ENCODE measurements around the gene HPGD. TPM values are rescaled to one million over a fixed set of nuclear protein-coding genes. Genes with fewer than 3 reads are reported as not detected.

The HPGD gene
- total RNA-seq, 1 experiment from 2014 or later = 0.66 TPM

GRCh38 chr4:174505007-174505406, 17.3 kb downstream of the HPGD start:
- TF ChIP-seq SP1 (IDR thresholded peaks at IDR 0.05; ENCODE audit: low read depth) (no peak), CTCF (IDR thresholded peaks at IDR 0.05 in 2 of 3, conservative IDR thresholded peaks at IDR 0.05 in 1 of 3; ENCODE audit: borderline replicate concordance in 1 of 3, insufficient read depth in 1 of 3, low read depth in 2 of 3, low read length in 2 of 3) (no peak), ATF3 (IDR thresholded peaks at IDR 0.05) (no peak), POLR2A (IDR thresholded peaks at IDR 0.05; ENCODE audit: borderline replicate concordance, extremely low read depth, insufficient read depth, insufficient read length) (no peak), EGR1 (IDR thresholded peaks at IDR 0.05; ENCODE audit: low read depth) (no peak), TCF7L2 (IDR thresholded peaks at IDR 0.05; ENCODE audit: borderline replicate concordance, extremely low read depth, insufficient read depth, insufficient read length) (no peak), JUND (IDR thresholded peaks at IDR 0.05) (no peak), EZH2phosphoT487 (IDR thresholded peaks at IDR 0.05; ENCODE audit: borderline replicate concordance) (no peak), ELF1 (IDR thresholded peaks at IDR 0.05; ENCODE audit: borderline replicate concordance, low read depth) (no peak), SRF (IDR thresholded peaks at IDR 0.05; ENCODE audit: low read depth) (no peak), EZH2 (IDR thresholded peaks at IDR 0.05) (no peak), REST (IDR thresholded peaks at IDR 0.05; ENCODE audit: low read depth) (no peak), FOSL1 (IDR thresholded peaks at IDR 0.05; ENCODE audit: low read depth) (no peak), POLR2AphosphoS5 (IDR thresholded peaks at IDR 0.05; ENCODE audit: low read depth, low read length) (no peak), CEBPB (IDR thresholded peaks at IDR 0.05; ENCODE audit: low read depth) (no peak), YY1 (IDR thresholded peaks at IDR 0.05; ENCODE audit: extremely low read depth, insufficient replicate concordance, low read depth, low read length) (no peak), SIN3A (IDR thresholded peaks at IDR 0.05; ENCODE audit: low read depth) (no peak), CBX3 (IDR thresholded peaks at IDR 0.05; ENCODE audit: low read depth) (no peak), RAD21 (IDR thresholded peaks at IDR 0.05; ENCODE audit: low read depth) (no peak), ZNF274 (IDR thresholded peaks at IDR 0.05; ENCODE audit: low read depth, low read length) (no peak)
- Histone ChIP-seq H3K9ac (ENCODE audit: low read length) (no peak overlapping the region), H2AFZ (ENCODE audit: low read depth, low read length, poor library complexity, severe bottlenecking) (no peak overlapping the region), H4K20me1 (ENCODE audit: insufficient read depth) (no peaks in the 10 kb centered on the region), H3K9me3 (ENCODE audit: control insufficient read depth in 1 of 2, insufficient read depth in 1 of 2, low read depth in 1 of 2, low read length in 2 of 2) (no peaks in the 10 kb centered on the region), H3K9me2 (ENCODE audit: insufficient read depth) (peaks cover 2% of the 10 kb centered on the region; the same call in 1 of the 2 replicates), H3K79me2 (ENCODE audit: insufficient read depth, low read length) (no peaks in the 10 kb centered on the region), H3K4me3 (replicated peaks in 1 of 2; ENCODE audit: low read depth in 1 of 2, low read length in 2 of 2) (no peak overlapping the region), H3K27me3 (ENCODE audit: insufficient read depth, low read length) (no peaks in the 10 kb centered on the region), H3K4me1 (ENCODE audit: control insufficient read depth in 1 of 2, insufficient read depth in 2 of 2, low read length in 2 of 2) (no peaks in the 10 kb centered on the region), H3K4me2 (ENCODE audit: low read length) (no peak overlapping the region), H3K36me3 (ENCODE audit: control insufficient read depth in 1 of 2, insufficient read depth in 2 of 2, low read length in 2 of 2) (no peaks in the 10 kb centered on the region), H3K27ac (ENCODE audit: low read depth, low read length) (no peak overlapping the region)
- ATAC-seq (no peak), DNase-seq (ENCODE audit: low read depth, low spot score) (no peak)
- RAD21 ChIA-PET (ENCODE audit: low non-redundant PET in 1 of 2, low total read pairs in 2 of 2, uncharacterized antibody in 2 of 2, unreplicated experiment in 2 of 2) = no interaction called here
- intact Hi-C loops (cut with micrococcal nuclease) = no loop called here
- CTCF ChIA-PET = no interaction called here
- BruUV-seq (replicated peaks) = no TSS peak
- POLR2A ChIA-PET = no interaction called here

Measured in HCT116 (cell line).